ENCODE measurements around the gene CHKB. TPM values are rescaled to one million over a fixed set of nuclear protein-coding genes. Genes with fewer than 3 reads are reported as not detected.

Gene CHKB
- total RNA-seq, 1 donor from 2014 or later = 14.2 TPM

GRCh38 chr22:50573491-50574382 lies 8.9 kb downstream of the CHKB start:
- DNase-seq (ENCODE audit: low spot score) = no peak

- DNase-seq (ENCODE audit: low spot score) = no peak
Observed at GRCh38 chr22:50572965-50573364, 9.7 kb downstream of the CHKB start.

- no peak for DNase-seq (ENCODE audit: low spot score)
Observed at GRCh38 chr22:50571264-50572175, 11.1 kb downstream of the CHKB start.

- no peak for DNase-seq (ENCODE audit: low spot score)
Observed at GRCh38 chr22:50570861-50571260, 11.8 kb downstream of the CHKB start.

GRCh38 chr22:50569896-50570535 lies 12.6 kb downstream of the CHKB start:
- no peak for DNase-seq (ENCODE audit: low spot score)

- DNase-seq (ENCODE audit: low spot score) = no peak
Observed at GRCh38 chr22:50569041-50569459, 13.6 kb downstream of the CHKB start.

GRCh38 chr22:50568626-50569025 lies 14.0 kb downstream of the CHKB start:
- peak; percentile 35 for DNase-seq (ENCODE audit: low spot score)

GRCh38 chr22:50567721-50568252 lies 14.9 kb downstream of the CHKB start:
- DNase-seq (ENCODE audit: low spot score) = no peak

- DNase-seq (ENCODE audit: low spot score) = no peak
Observed at GRCh38 chr22:50564289-50564688, 18.4 kb downstream of the CHKB start.

- DNase-seq (ENCODE audit: low spot score) = no peak
Observed at GRCh38 chr22:50563413-50564160, 19.1 kb downstream of the CHKB start.

GRCh38 chr22:50562523-50563412 lies 19.9 kb downstream of the CHKB start, which contains the start of gene SYCE3:
TSS of gene SYCE3 (minus strand) at chr22:50562919. CDS start at chr22:50556405, 6,514 bp downstream.
- DNase-seq (ENCODE audit: low spot score) = peak; percentile 97

- DNase-seq (ENCODE audit: low spot score) = no peak
Observed at GRCh38 chr22:50561401-50562358, 21.0 kb downstream of the CHKB start.

- no peak for DNase-seq (ENCODE audit: low spot score)
Observed at GRCh38 chr22:50560034-50560433, 22.6 kb downstream of the CHKB start.

GRCh38 chr22:50556703-50557102 lies 25.9 kb downstream of the CHKB start:
- no peak for DNase-seq (ENCODE audit: low spot score)

GRCh38 chr22:50553310-50553709 lies 29.3 kb downstream of the CHKB start:
- DNase-seq (ENCODE audit: low spot score) = no peak

- DNase-seq (ENCODE audit: low spot score) = no peak
Observed at GRCh38 chr22:50551160-50551752, 31.4 kb downstream of the CHKB start.

GRCh38 chr22:50550395-50550794 lies 32.3 kb downstream of the CHKB start:
- no peak for DNase-seq (ENCODE audit: low spot score)

Data from umbilical cord (tissue), 2 donors.